Spleen (tissue), 11 donors: ENCODE results near the gene PRG3. TPM values are rescaled to one million over a fixed set of nuclear protein-coding genes. Genes with fewer than 3 reads are reported as not detected.

Experiments used
- DNase-seq: peaks from one replicate; pipeline ENCODE4 v3.0.0-alpha.2; 2020
- H3K27ac ChIP-seq, 8 donors: fragments of 200-600 bp; sonication (generic) in 7 of 8; 1 replicate in 4 of 8; 2 replicates in 4 of 8; pipeline versions ENCODE4 v1.5.0 to v1.8.0; 2016 to 2021; ENCODE audit warnings: inconsistent platforms in 4 of 8, mild to moderate bottlenecking in 4 of 8, moderate library complexity in 1 of 8
- H3K27me3 ChIP-seq, 7 donors: fragments of 200-600 bp; sonication (generic) in 6 of 7; replicated peaks in 1 of 7; 1 replicate in 4 of 7; 2 replicates in 3 of 7; pipeline versions ENCODE4 v1.5.0 to v1.8.0; 2016 to 2021; ENCODE audit warnings: inconsistent platforms in 3 of 7, mild to moderate bottlenecking in 1 of 7
- H3K36me3 ChIP-seq, 6 donors: fragments of 200-600 bp; sonication (generic) in 5 of 6; 1 replicate in 4 of 6; 2 replicates in 2 of 6; pipeline versions ENCODE4 v1.5.0 to v1.8.0; 2016 to 2021; ENCODE audit warnings: inconsistent platforms in 2 of 6
- H3K4me1 ChIP-seq, 6 donors: fragments of 200-600 bp; sonication (generic) in 5 of 6; 1 replicate in 3 of 6; 2 replicates in 3 of 6; pipeline versions ENCODE4 v1.5.0 to v1.8.0; 2016 to 2021; ENCODE audit warnings: inconsistent platforms in 3 of 6
- H3K4me3 ChIP-seq, 8 donors: fragments of 200-600 bp; sonication (generic) in 7 of 8; 1 replicate in 4 of 8; 2 replicates in 4 of 8; pipeline versions ENCODE4 v1.5.0 to v1.8.0; 2016 to 2021; ENCODE audit warnings: inconsistent platforms in 4 of 8, mild to moderate bottlenecking in 4 of 8, moderate library complexity in 2 of 8
- H3K9me3 ChIP-seq, 8 donors: fragments of 200-600 bp; sonication (generic) in 7 of 8; 1 replicate in 4 of 8; 2 replicates in 4 of 8; pipeline versions ENCODE4 v1.5.0 to v1.8.0; 2016 to 2021; ENCODE audit warnings: inconsistent platforms in 4 of 8
- POLR2A ChIP-seq, 3 donors: fragments of 450-650 bp; IDR thresholded peaks; one replicate each; pipeline ENCODE4 v1.5.1; 2017; ENCODE audit warnings: antibody characterized with exemption in 3 of 3, mild to moderate bottlenecking in 1 of 3
- POLR2AphosphoS5 ChIP-seq, 3 donors: sonication (generic); formaldehyde crosslinking; IDR thresholded peaks; one replicate each; pipeline ENCODE4 v1.5.1; 2017; ENCODE audit warnings: antibody characterized with exemption in 3 of 3
- WGBS, 5 donors: extraction: QIAGEN DNeasy Blood & Tissue Kit in 3 of 5; methylation state at CpG; one replicate each; pipeline versions ENCODE4 v1.1.5 to v1.1.7; 2013 to 2018; 5-methylcytosine and 5-hydroxymethylcytosine counted together
- intact Hi-C: fragments of 100-400 bp; cut with DNase I; formaldehyde crosslinking; loops from one replicate; pipeline ENCODE4 v1.15.0; 2023; ENCODE audit warnings: low total_unique reads
- polyA plus RNA-seq, 3 donors: library from polyadenylated mRNA; stranded (reverse); fragments of 200-250 nt; gene quantifications; one replicate each; pipeline ENCODE4 v1.2.1, GENCODE V29; 2013
- total RNA-seq, 7 donors: library from RNA; depleted of rRNA in 3 of 7; stranded (reverse); fragments of >200 nt in 3 of 7; fragmentation: NEBNext Ultra II Directional in 4 of 7; extraction: Animal tissue kit (Norgen Biotek cat#: 25700) in 4 of 7; gene quantifications; one replicate each; pipeline versions ENCODE4 v1.1.0 to v1.2.1, GENCODE V29; 2016 to 2021
- TF ChIP-seq, protein P1 (sequence below), 11 experiments: fragments of 200-600 bp in 7 of 11; fragments of 450-650 bp in 4 of 11; sonication (generic) in 4 of 11; IDR thresholded peaks in 8 of 11; conservative IDR thresholded peaks in 3 of 11; 1 replicate in 7 of 11; 2 replicates in 4 of 11; pipeline versions ENCODE4 v1.4.0 to v1.8.0; 2016 to 2021; ENCODE audit warnings: antibody characterized with exemption in 11 of 11, inconsistent platforms in 4 of 11, mild to moderate bottlenecking in 1 of 11
- donor health status: healthy with polysubstance abuse.
- donor health status: DM: no; HTN: no; CAD: no; lungs with moderate emphysema.
- donor health status: DM: no; HTN: no; CAD: no.
- donor health status: Bipolar disorder and iron deficiency.
- donor health status: healthy.
- donor health status: DM: no; HTN: no; CAD: no.
- donor health status: DM: yes; HTN: yes; CAD: no.

Gene PRG3
- total and polyA plus RNA-seq, 10 donors: 0.36 to 5.1 (median 1.1) TPM; not detected in 1

DNA sequence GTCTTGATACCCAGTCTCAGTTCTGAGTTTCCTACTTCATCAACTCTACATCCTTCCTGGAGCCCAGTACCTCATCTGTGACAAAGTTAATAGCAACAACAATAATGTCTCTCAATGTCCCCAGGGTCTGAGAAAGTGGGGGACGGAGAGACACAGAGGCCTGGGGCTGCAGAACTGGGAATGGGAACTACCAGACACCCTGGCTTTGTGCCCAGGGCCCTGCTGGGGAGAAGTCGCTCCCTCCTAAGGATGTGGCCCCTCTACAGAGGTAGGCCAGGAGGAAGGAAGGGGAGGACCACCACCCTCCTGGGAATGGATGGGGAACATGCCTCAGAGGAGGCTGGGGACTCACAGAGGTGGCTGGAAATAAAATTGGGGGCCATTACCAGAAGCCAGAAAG, 5.5 kb downstream of the PRG3 start:
- H3K4me1 ChIP-seq: no peaks in the 10 kb centered on the region
- no peaks in the 10 kb centered on the region for H3K9me3 ChIP-seq
- intact Hi-C loops: no loop called here
- no peak for DNase-seq
- no peak overlapping the region for H3K4me3 ChIP-seq
- TF ChIP-seq, protein P1, sequence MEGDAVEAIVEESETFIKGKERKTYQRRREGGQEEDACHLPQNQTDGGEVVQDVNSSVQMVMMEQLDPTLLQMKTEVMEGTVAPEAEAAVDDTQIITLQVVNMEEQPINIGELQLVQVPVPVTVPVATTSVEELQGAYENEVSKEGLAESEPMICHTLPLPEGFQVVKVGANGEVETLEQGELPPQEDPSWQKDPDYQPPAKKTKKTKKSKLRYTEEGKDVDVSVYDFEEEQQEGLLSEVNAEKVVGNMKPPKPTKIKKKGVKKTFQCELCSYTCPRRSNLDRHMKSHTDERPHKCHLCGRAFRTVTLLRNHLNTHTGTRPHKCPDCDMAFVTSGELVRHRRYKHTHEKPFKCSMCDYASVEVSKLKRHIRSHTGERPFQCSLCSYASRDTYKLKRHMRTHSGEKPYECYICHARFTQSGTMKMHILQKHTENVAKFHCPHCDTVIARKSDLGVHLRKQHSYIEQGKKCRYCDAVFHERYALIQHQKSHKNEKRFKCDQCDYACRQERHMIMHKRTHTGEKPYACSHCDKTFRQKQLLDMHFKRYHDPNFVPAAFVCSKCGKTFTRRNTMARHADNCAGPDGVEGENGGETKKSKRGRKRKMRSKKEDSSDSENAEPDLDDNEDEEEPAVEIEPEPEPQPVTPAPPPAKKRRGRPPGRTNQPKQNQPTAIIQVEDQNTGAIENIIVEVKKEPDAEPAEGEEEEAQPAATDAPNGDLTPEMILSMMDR (IDR thresholded peaks at IDR 0.05 in 8 of 11, conservative IDR thresholded peaks at IDR 0.05 in 3 of 11): no peak
- no peak for TF ChIP-seq POLR2AphosphoS5 (IDR thresholded peaks at IDR 0.05)
- TF ChIP-seq POLR2A (IDR thresholded peaks at IDR 0.05): no peak
- WGBS, 5 donors: 27 to 47% (median 42%) methylated on average over 2 of the region's 2 CpGs
- H3K27me3 ChIP-seq: peaks cover 0 to 21% (median 0%) of the 10 kb centered on the region in 7 donors
- no peak overlapping the region for H3K27ac ChIP-seq
- no peaks in the 10 kb centered on the region for H3K36me3 ChIP-seq

DNA sequence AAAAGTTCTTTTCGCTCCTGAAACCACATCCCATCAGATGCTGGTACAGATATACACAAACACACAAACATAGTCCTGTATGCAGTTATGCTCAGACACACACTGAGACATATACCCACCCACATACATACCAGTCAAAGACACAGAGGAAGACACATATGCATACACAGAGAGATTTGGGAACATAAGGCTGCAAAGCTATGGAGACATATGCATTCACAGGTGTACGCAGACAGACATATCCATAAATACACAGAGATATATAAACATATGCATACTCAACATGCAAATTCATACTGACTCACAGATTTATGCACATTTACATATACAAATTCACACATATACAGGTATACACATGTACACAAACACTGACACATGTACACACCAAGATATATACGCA, 6.0 kb downstream of the PRG3 start:
- no peak overlapping the region for H3K4me3 ChIP-seq
- no peak for DNase-seq
- H3K4me1 ChIP-seq: no peaks in the 10 kb centered on the region
- H3K27me3 ChIP-seq: peaks cover 0 to 20% (median 0%) of the 10 kb centered on the region in 7 donors
- H3K27ac ChIP-seq: no peak overlapping the region
- no peaks in the 10 kb centered on the region for H3K36me3 ChIP-seq
- intact Hi-C loops: no loop called here
- TF ChIP-seq POLR2A (IDR thresholded peaks at IDR 0.05) (no peak), POLR2AphosphoS5 (IDR thresholded peaks at IDR 0.05) (no peak)
- TF ChIP-seq, protein P1 (IDR thresholded peaks at IDR 0.05 in 8 of 11, conservative IDR thresholded peaks at IDR 0.05 in 3 of 11): no peak
- no peaks in the 10 kb centered on the region for H3K9me3 ChIP-seq
- 91 to 96% (median 93%) methylated on average over 3 of the region's 3 CpGs for WGBS, 5 donors

DNA sequence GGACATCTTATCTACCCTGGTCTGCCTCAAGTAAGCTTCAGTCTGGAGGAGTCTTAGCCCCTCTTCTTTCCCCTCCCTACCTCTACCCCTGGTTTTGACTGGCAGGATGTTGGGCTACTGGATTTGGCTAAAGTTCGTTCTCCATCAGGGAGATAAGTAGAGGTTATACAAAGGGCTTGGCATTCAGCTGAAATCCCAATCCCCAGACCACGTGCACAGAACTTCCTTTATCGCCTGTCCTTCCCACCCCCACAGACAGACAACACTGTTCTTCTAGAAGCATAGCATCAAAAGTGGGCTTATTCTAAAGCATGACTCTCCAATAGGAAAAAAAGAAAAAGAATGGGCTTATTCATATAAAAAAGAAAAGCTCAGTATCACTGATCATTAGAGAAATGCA, 7.8 kb downstream of the PRG3 start:
- TF ChIP-seq POLR2A (IDR thresholded peaks at IDR 0.05): no peak
- H3K9me3 ChIP-seq: no peaks in the 10 kb centered on the region
- H3K36me3 ChIP-seq: no peaks in the 10 kb centered on the region
- H3K27me3 ChIP-seq: peaks cover 0 to 13% (median 0%) of the 10 kb centered on the region in 7 donors
- DNase-seq: no peak
- WGBS, 5 donors: 55 to 71% (median 63%) methylated on average over 3 of the region's 3 CpGs
- no peak overlapping the region for H3K27ac ChIP-seq
- intact Hi-C loops: no loop called here
- no peak overlapping the region for H3K4me3 ChIP-seq
- H3K4me1 ChIP-seq: peaks cover 0 to 11% (median 0%) of the 10 kb centered on the region in 6 donors

DNA sequence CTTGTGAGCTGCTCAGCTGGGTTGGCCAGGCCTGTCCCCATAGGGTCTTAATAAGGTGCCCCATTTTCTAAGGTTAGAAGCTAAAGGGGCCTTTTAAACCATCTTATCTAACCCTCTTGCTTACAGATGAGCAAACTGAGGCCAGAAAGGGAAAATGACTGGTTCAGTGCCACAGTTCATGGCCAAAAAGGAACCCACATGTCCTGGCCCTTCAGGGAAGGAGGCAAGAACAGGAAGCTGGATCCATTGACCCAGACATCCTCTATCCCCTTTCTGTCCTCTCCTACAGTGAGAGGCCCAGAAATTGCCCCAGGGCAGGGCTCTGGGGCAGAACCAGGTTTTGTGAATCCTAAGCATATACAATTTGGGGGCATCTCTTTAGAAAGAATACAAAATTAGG, 10.0 kb downstream of the PRG3 start:
- no peak overlapping the region for H3K4me3 ChIP-seq
- no peak overlapping the region for H3K27ac ChIP-seq
- peaks cover 0 to 11% (median 0%) of the 10 kb centered on the region in 6 donors for H3K4me1 ChIP-seq
- no peak for DNase-seq
- H3K36me3 ChIP-seq: no peaks in the 10 kb centered on the region
- H3K27me3 ChIP-seq: no peaks in the 10 kb centered on the region
- TF ChIP-seq POLR2A (IDR thresholded peaks at IDR 0.05): no peak
- TF ChIP-seq, protein P1 (IDR thresholded peaks at IDR 0.05 in 8 of 11, conservative IDR thresholded peaks at IDR 0.05 in 3 of 11): no peak
- no peak for TF ChIP-seq POLR2AphosphoS5 (IDR thresholded peaks at IDR 0.05)
- no peaks in the 10 kb centered on the region for H3K9me3 ChIP-seq
- intact Hi-C loops: no loop called here

DNA sequence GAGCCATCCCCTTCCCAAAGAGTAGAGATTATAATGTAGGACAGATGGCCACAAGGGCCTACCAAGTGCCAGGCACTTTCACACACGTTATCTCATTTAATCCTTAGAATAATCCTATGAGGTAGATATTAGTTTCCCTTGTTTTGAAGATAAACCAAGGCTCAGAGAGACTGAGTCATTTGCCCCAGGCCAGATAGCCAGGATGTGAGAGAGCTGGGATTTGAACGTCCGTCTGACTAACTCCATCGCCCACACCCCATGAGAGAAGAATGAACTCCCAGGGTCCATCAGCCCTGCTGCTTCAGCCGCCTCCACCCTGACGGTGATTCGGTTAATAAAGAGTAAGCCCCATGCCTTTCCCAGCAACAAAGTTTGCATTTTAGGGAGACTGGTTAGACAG, 10.7 kb downstream of the PRG3 start:
- Histone ChIP-seq H3K27me3 (no peaks in the 10 kb centered on the region), H3K4me3 (no peak overlapping the region), H3K36me3 (no peaks in the 10 kb centered on the region), H3K27ac (no peak overlapping the region), H3K9me3 (no peaks in the 10 kb centered on the region), H3K4me1 (peaks cover 0 to 11% (median 0%) of the 10 kb centered on the region in 6 donors)
- no peak for DNase-seq
- WGBS, 5 donors: 87 to 95% (median 94%) methylated on average over 7 of the region's 7 CpGs
- TF ChIP-seq POLR2A (IDR thresholded peaks at IDR 0.05): no peak
- TF ChIP-seq, protein P1 (IDR thresholded peaks at IDR 0.05 in 8 of 11, conservative IDR thresholded peaks at IDR 0.05 in 3 of 11): no peak
- TF ChIP-seq POLR2AphosphoS5 (IDR thresholded peaks at IDR 0.05): no peak
- intact Hi-C loops: no loop called here
